GM12892 (cell line): ENCODE measurements around the gene MID1.

Experiments
- DNase-seq: peaks from one replicate; pipeline ENCODE4 v3.0.0; 2011; ENCODE audit not compliant: insufficient read length
- FAIRE-seq: peaks from 2 replicates; lab custom pipeline; 2011; peaks lifted over from hg19 to GRCh38; lab: Jason Lieb, UNC
- POLR2A ChIP-seq: IDR thresholded peaks from 2 replicates; pipeline ENCODE4 v1.6.1; 2011; ENCODE audit warnings: low read depth, low read length, control low read depth
- POLR2AphosphoS5 ChIP-seq: IDR thresholded peaks from 2 replicates; pipeline ENCODE4 v1.6.1; 2011; ENCODE audit warnings: low read depth, low read length, control low read depth
- TAF1 ChIP-seq: IDR thresholded peaks from 2 replicates; pipeline ENCODE4 v1.6.1; 2011; ENCODE audit warnings: low read depth, mild to moderate bottlenecking, control low read depth, low read length, borderline replicate concordance

MID1 gene

GRCh38 chrX:10537308-10537707 is 83.1 kb downstream of the MID1 start:
- FAIRE-seq: no peak
- TF ChIP-seq POLR2AphosphoS5: no peak
- no peak for TF ChIP-seq TAF1
- TF ChIP-seq POLR2A: no peak
- DNase-seq: no peak

- DNase-seq: no peak
- no peak for FAIRE-seq
- TF ChIP-seq POLR2A (no peak), POLR2AphosphoS5 (no peak), TAF1 (no peak)
Measured at GRCh38 chrX:10536744-10537143, 83.6 kb downstream of the MID1 start.

DNA sequence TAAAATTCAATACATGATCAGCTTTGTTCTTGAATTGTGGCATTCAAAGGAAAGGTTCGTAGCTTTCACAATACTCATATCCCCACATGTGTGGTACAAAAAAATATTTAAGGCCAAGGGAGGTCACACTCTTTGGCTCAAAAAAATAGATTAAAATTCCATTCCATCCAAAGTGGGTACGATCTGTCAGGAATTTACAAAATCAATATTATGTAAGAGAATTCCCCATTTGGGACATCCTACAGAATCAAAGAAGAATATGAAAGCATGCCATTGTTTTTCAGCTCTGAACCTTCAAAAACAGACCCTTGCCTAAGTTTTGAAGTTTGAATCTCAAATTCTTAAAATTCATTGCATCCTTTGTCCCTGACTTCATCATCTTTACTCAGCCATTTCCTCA is 85.8 kb downstream of the MID1 start:
- no peak for TF ChIP-seq POLR2AphosphoS5
- TF ChIP-seq TAF1: no peak
- TF ChIP-seq POLR2A: no peak
- FAIRE-seq: no peak
- DNase-seq: no peak

GRCh38 chrX:10533696-10534365 is 86.6 kb downstream of the MID1 start:
- FAIRE-seq (no peak), DNase-seq (no peak)
- no peak for TF ChIP-seq POLR2AphosphoS5
- TF ChIP-seq POLR2A: no peak
- TF ChIP-seq TAF1: no peak

GRCh38 chrX:10531927-10532326 is 88.5 kb downstream of the MID1 start:
- TF ChIP-seq POLR2A: no peak
- no peak for FAIRE-seq

GRCh38 chrX:10529344-10529743 is 91.0 kb downstream of the MID1 start:
- TF ChIP-seq POLR2AphosphoS5 (no peak), POLR2A (no peak), TAF1 (no peak)
- no peak for DNase-seq
- FAIRE-seq: no peak

More at GRCh38 chrX:10531927-10532326, 88.5 kb downstream of the MID1 start:
- no peak for DNase-seq

DNA sequence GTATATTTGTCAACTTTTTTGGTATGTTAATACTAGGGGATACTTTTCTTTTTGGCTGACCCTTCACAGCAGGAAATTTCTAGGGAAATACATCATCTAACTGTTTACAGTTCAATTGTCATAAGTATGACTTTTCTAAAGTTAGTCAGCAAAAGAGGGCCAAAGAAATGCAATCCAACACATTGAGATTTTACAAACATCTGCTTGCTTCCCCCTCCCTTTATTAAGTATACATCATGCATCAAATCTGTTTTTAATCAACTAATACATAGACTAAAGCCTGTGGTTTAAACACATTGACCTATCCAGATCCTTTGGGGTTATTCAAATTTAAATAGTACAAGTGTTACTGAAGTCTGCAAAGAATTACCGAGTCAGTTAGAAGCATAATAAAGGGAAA is 93.9 kb downstream of the MID1 start:
- TF ChIP-seq POLR2A (no peak), TAF1 (no peak), POLR2AphosphoS5 (no peak)
- FAIRE-seq (no peak), DNase-seq (no peak)

DNA sequence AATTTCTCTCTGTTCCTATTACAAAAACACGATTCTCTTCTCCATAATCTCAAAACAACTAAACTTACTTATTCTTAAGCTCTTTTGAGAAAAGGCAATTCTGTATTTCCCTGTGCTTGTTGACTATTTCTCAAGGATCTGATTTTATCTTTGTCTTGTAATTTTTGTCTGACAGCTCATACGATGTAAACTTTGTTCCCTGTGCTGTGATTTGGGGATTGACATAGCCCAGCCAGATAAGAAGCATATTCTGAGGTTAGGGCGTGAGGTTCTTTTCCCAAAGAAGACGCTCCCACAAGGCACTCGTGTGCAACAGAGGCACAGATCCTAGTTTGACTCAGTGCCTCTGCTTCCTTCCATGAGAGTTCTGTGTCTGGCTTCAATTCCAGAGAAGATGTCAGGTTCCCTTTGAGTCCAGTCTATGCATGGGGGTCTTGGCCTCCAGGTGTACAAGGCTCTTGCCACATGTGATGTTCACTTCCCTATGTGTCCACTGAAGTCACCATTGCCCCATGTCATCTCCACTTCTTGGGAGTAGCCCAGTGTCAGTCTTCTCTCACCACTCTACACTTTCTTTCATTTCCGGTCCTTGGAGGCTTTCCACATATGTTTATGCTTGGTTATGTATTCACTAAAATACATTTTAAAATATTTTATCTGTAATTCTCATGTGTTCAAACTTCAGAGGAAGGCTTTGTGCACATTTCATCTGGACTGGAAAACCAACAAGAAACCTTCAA is 94.8 kb downstream of the MID1 start:
- DNase-seq: no peak
- no peak for TF ChIP-seq POLR2AphosphoS5
- TF ChIP-seq TAF1: no peak
- TF ChIP-seq POLR2A: no peak
- FAIRE-seq: no peak

DNA sequence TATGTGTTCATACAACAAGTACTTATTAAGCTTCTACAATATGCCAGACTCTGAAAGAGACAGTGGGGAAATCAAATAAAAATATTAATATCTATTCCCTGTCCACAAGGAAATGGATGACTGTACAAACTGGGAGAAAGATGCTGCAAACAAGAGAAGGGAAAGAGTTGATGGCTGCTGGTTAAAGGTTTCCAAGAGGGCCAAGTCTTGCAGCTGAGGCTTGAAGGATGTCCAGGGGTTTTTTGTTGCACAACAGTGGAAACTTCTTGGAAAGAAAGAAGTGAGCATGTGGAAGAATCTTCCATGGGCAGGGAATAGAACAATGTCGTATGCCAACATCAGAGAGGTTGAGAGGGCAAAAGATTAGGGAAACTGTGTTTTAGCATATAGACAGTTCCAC is 95.8 kb downstream of the MID1 start:
- FAIRE-seq: no peak
- no peak for DNase-seq
- no peak for TF ChIP-seq POLR2AphosphoS5

DNA sequence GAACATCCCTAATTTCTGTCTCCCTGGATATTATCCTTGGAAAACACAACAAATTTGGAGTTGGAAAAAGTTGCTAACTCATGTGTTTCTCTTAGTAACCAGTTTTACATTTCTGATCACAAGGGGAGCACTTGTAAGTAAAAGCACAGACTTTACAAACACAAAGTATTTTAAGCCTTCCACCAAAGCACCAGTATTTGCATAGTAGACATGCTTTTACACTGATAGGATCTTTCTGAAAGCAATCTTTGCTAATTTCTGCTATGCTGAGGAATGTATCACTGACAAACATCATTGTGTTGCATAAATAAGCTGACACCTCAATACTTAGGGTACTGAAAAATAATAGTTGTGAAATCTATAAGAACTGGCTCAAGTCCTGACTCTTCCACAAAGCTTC is 100.6 kb downstream of the MID1 start:
- TF ChIP-seq POLR2AphosphoS5 (no peak), TAF1 (no peak), POLR2A (no peak)
- FAIRE-seq (no peak), DNase-seq (no peak)

DNA sequence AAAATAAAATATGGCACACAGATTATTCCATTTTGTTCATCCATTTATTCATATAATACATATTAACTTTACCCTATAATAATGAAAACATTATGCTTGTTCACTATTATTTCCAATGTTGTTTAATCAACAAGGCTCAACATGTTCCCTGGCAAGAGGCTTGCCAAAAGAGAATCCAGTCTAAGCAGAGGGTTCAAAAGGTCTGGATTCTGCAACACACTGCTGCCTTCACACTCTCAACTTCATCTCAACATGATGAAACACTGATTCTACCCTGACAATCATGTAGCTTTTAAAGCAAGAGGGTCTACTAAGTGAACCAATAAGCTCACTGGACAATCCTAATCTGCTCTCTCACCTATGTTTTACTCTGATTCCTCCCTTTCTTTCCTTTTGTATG is 101.1 kb downstream of the MID1 start:
- FAIRE-seq (no peak), DNase-seq (no peak)
- TF ChIP-seq POLR2A (no peak), POLR2AphosphoS5 (no peak), TAF1 (no peak)

DNA sequence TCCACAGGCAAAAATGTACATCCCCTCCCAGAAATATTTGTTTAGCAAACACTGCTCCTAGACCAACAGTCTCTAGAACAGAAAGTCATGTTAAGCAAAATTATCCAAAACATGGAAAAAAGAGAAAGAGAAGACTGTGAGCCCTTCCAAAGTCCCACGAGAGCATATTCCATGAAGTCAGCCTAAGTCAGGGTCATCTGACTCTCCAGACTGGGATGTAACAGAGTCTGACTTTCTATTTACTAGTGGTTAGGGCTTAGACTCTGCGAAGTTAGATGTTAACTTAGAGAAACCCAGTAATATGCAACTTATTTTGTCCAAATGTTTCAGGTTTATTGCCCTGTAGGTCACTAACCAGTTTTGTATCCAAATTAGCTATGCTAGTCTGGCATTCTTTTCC is 102.3 kb downstream of the MID1 start:
- no peak for DNase-seq
- FAIRE-seq: no peak
- TF ChIP-seq POLR2A (no peak), TAF1 (no peak), POLR2AphosphoS5 (no peak)
